GM13977 (cell line): ENCODE measurements around the gene SPG11.
"Not testable (repeated sequence)": the region's sequence is repeated elsewhere in the genome, so short reads cannot be mapped to it uniquely, and the experiment has no call there.

Experiments
- DNase-seq: peaks from one replicate; pipeline ENCODE4 v3.0.0; 2012; ENCODE audit warnings: low spot score
- CTCF ChIP-seq: IDR thresholded peaks from 2 replicates; pipeline ENCODE4 v1.5.1; 2012; ENCODE audit warnings: mild to moderate bottlenecking, control low read depth; ENCODE audit not compliant: insufficient read depth; ENCODE audit errors: extremely low read depth, missing control alignments
- in situ Hi-C: fragments of 300-500 bp; cut with MboI; formaldehyde crosslinking; loops from one replicate; pipeline ENCODE4 v1.12.0; 2022; ENCODE audit warnings: low sequenced_read_pairs, low pct_unique_long_range_greater_than_20kb, mixed read lengths, inconsistent platforms; ENCODE audit not compliant: unreplicated experiment

The SPG11 gene

GRCh38 chr15:44710236-44711095 is 47.0 kb upstream of the SPG11 start:
- peak; percentile 67 for TF ChIP-seq CTCF
- in situ Hi-C loops = loop anchor here (5.0 kb wide), 1 partner anchor 43 kb away; no protein-coding TSS in a partner anchor
- peak; percentile 44 for DNase-seq

GRCh38 chr15:44706946-44707636 is 43.6 kb upstream of the SPG11 start:
- in situ Hi-C loops = no loop called here
- DNase-seq = no peak
- no peak for TF ChIP-seq CTCF

GRCh38 chr15:44706401-44706800 is 42.9 kb upstream of the SPG11 start:
- no peak for DNase-seq
- no peak for TF ChIP-seq CTCF
- in situ Hi-C loops = no loop called here

- no peak for TF ChIP-seq CTCF
- no peak for DNase-seq
- in situ Hi-C loops = no loop called here
Observed at GRCh38 chr15:44705986-44706385, 42.5 kb upstream of the SPG11 start.

GRCh38 chr15:44700676-44701075 is 37.2 kb upstream of the SPG11 start:
- in situ Hi-C loops, DNase-seq: not testable (repeated sequence)

- in situ Hi-C loops = no loop called here
- no peak for DNase-seq
- no peak for TF ChIP-seq CTCF
Observed at GRCh38 chr15:44698641-44699040, 35.2 kb upstream of the SPG11 start.

GRCh38 chr15:44697014-44697413 is 33.6 kb upstream of the SPG11 start:
- in situ Hi-C loops = no loop called here
- TF ChIP-seq CTCF = no peak
- no peak for DNase-seq
